ENCODE measurements around the gene POLRMT.
"Not testable (repeated sequence)": the region's sequence is repeated elsewhere in the genome, so short reads cannot be mapped to it uniquely, and the experiment has no call there.

Gene POLRMT

DNA sequence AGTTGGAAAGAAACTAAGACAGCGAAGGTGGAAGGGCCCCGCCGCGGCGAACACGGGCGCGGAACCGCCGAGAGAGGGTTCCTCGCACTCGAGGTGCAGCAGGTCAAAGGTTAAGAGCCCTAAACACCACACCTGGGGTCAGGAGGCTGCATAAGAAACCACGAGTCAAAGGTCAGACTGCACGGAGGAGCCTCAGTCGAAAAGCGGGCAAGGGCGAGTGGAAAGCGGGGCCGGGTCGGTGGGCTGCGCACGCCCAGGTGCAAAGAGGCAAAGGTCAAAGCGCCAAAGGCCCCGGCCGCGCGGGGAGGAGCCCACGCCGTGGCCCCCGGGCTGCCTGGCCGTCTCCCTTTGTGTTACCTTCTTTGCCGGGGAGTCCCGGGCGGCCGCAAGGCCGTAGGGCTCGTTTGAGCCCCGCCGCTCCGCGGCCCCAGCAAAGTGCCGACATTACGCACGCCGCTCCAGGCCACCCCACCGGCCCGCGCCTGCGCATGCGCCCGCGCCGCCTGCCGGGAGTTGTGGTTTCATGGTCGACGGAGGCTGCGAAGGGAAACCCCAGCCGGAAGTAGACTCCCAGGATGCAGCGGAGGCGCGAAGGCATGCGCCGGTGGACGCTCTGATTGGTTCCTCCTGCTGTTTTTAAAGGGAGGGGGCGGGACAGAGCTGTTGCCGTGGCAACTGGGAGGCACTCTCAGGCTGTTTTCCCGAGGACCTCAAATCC lies at the start of gene POLRMT:
Gene POLRMT, minus strand, starts transcription at position 470 of the 718 bp plus-strand sequence. Its CDS starts 25 bp downstream, at position 445.
- DNase-seq (ENCODE audit: low read depth), result peak; percentile 94

DNA sequence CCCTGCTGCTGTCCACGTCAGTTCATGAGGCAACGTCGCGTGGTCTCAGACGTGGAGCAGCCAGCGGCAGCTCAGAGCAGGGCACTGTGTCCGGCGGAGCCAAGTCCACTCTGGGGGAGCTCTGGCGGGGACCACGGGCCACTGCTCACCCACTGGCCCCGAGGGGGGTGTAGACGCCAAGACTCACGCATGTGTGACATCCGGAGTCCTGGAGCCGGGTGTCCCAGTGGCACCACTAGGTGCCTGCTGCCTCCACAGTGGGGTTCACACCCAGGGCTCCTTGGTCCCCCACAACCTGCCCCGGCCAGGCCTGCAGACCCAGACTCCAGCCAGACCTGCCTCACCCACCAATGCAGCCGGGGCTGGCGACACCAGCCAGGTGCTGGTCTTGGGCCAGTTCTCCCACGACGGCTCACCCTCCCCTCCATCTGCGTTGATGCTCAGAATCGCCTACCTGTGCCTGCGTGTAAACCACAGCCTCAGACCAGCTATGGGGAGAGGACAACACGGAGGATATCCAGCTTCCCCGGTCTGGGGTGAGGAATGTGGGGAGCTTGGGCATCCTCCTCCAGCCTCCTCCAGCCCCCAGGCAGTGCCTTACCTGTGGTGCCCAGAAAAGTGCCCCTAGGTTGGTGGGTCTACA lies 49.5 kb upstream of the POLRMT start:
- no peak for DNase-seq (ENCODE audit: low read depth)

DNA sequence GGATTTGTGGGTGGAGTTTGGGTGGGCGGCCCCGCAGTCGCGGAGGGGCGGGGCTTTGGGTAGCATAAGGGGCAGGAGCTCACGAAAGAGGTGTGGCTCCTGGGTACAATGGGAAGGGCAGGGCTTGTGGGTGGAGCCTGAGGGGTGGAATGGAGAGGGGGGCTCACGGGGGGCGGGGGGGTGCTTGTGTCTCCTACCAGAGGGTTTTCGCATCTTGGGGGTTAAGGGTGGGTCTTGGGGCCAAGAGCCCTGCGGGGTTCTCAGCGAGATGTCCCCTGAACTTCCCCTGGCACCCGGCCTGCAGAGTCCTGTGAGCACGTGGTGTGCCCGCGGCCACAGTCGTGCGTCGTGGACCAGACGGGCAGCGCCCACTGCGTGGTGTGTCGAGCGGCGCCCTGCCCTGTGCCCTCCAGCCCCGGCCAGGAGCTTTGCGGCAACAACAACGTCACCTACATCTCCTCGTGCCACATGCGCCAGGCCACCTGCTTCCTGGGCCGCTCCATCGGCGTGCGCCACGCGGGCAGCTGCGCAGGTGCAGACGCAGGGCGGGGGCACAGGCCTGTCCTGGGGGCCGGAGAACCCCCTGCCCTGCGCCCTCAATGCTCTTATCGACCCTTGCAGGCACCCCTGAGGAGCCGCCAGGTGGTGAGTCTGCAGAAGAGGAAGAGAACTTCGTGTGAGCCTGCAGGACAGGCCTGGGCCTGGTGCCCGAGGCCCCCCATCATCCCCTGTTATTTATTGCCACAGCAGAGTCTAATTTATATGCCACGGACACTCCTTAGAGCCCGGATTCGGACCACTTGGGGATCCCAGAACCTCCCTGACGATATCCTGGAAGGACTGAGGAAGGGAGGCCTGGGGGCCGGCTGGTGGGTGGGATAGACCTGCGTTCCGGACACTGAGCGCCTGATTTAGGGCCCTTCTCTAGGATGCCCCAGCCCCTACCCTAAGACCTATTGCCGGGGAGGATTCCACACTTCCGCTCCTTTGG lies 48.0 kb upstream of the POLRMT start:
- DNase-seq (ENCODE audit: low read depth), result peak; percentile 77

DNA sequence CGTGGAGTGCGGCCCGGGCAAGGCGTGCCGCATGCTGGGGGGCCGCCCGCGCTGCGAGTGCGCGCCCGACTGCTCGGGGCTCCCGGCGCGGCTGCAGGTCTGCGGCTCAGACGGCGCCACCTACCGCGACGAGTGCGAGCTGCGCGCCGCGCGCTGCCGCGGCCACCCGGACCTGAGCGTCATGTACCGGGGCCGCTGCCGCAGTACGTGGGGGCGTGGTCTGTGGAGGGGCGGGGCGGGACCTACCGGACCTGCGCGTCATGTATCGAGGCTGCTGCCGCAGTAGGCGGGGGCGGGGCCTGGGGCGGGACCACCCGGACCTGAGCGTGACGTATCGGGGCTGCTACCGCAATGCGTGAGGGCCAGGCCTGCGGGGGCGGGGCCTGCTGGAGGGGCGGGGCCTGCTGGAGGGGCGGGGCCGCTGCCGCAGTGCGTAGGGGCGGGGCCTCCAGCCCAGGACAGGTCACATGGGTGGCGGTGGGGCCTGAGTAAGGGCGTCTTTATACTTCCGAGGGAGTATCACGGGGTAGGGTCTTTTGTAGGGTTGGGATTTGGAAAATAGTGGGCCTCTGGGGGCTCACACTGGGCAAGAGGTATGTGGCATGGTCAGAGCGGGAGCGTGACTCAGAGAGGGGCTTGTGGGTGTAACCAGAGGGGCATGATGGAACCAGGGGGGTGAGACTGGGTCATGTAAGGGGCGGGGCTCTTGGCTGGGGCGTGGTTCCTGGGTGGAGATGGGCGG lies 47.1 kb upstream of the POLRMT start:
- DNase-seq (ENCODE audit: low read depth), result peak; percentile 99

DNA sequence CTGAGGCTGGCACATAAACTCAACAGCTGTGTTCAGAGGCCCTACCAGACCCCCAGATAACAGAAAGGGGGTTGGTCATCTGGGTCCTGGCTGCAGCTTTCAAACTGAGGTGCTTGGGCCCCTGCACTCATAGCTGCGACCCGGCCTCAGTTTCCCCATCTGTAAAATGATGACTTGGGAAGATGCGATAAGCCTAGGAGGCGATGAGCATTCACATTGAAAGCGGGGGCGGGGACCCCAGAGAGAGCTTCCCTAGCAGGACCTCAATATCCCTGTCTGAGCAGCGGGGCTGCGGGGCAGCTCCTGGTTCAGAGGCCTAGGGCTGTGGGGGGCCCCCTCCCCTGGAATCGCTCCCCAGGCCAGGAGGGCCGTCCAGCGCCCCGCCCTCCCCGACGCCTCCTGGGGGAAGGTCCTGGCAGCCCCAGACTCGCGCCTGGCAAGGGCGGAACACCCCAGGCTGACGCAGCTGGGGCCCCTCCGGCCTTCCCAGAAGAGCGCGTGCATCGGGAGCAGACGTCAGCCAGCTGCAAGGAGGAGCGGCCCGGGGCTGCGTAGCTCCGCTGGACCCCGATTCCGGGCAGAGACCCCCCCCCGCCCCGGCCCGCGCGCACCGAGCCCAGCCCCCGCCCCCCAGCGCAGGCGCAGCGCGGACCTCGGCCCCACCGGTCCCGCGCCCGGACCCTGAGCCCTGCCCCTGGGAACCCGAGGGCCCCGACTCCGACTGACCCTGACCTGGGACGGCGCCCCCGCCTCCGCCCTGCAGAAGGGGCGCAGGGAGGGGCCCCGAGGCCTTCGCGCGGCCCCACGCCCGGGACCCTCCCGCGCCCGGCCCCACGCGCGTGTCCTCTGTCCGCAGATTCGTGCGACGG lies 46.3 kb upstream of the POLRMT start:
- DNase-seq (ENCODE audit: low read depth), result no peak

DNA sequence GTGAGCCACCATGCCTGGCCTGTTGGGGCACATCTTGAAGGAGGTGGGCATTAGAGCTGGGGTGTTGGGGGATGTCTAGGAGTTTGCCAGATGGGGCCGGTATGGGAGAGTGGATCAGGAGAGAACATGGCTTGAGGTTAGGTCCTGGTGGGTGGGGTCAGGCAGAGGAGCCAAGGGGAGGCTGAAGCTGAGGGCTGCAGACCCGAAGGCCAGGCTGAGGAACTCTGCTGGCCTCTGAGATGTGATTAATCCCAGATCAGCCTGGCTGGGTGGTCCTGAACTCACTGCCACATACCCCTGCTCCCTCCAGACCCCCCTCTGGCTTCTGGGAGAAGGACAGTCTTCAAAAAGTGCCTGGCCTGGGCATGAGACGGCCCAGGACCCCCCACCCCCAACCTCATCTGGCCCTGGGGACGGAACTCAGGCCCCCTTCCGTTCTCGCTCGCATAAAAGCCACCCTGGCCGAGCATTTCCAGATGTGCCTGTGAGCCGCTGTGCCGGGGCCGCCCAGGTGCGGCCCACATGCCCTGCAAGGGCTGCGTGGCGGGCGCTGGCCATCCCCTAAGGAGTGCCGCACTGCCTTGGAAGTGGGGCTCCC lies 45.6 kb upstream of the POLRMT start:
- DNase-seq (ENCODE audit: low read depth), result no peak

DNA sequence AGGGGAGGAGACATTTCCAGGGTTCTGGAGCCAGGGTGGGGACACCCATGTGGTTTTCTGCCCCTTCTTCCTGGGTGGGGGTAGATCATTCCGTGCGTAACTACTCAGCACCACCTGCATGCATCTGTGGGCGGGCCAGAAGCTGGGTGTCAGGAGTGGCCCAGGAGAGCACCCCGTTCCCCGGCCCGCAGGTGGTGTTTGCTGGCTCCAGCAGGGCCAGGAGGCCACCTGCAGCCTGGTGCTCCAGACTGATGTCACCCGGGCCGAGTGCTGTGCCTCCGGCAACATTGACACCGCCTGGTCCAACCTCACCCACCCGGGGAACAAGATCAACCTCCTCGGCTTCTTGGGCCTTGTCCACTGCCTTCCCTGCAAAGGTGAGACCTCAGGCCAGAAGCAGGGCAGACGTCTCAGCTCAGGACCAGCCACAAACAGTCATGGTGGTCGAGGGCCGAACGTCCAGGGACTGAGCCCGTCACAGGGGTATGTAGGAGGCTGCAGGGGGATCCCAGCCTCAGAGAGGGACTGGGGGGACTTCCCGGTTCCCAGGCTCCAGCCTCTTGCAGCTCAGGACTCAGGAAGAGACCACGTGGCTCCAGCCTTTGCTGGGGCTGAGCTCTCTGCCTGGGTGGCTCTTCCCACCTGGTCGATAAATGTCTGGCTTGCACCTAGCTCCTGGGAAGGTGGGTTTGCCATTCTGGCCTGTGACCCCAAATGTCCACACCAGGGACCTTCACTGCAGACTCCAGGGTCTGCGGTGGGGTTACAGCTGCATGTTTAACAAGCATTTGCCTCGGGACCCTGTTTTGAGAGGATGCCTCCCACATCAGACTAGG lies 44.5 kb upstream of the POLRMT start:
- no peak for DNase-seq (ENCODE audit: low read depth)

DNA sequence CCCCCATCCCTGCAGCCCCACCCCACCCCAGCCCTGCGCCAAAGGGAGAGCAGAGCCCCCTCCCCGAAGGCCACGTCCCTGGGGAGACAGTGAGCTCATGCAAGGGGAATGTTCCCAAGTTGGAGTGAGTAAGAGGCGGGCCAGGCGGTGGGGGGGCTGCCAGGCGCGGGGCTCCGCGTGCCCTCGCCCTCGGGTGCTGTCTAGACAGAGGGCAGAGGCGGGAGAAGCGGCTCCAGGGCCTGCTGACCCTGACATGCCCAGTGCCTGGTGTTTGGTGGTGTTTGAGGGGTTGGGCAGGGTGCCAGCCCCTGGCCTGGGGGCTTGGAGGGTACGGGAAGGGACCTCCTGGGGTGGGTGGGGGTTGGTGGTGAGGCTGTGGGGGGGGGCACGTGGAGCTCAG lies 43.9 kb upstream of the POLRMT start:
- DNase-seq (ENCODE audit: low read depth), result no peak

DNA sequence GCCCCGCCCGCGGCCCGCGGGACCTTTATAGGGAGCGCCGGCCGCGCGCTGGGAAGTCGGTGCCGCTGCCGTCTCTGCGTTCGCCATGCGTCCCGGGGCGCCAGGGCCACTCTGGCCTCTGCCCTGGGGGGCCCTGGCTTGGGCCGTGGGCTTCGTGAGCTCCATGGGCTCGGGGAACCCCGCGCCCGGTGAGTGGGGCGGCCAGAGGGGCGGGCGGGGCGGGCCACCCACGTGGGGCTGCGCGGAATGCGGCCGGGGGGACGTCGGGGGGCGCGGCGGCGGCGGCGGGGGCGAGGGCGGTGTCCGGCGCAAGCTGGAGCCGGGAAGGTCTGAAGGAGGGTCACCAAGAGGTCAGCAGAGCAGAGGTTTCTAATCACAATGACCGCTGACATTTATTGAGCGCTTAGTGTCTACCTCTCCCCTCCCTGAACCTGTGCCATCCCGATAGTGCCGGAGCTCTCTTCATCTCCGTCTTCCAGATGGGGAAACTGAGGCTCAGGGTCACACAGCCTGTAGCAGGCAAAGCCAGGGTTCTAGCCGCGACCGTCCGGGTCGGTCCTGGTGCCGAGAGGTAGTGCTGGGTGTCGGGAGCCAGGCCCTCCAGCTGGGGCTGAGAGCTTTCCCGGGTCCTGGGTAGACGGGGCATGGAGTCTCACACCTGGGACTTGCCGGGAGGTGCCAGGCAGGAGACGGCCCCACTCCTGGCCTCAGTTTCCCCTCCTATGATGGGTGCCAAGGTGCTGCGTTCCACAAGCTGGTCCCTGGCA lies 43.2 kb upstream of the POLRMT start, which contains the start of gene FSTL3:
Gene FSTL3, plus strand, starts transcription at position 54 of the 767 bp plus-strand sequence. Its CDS starts 32 bp downstream, at position 86.
- no peak for DNase-seq (ENCODE audit: low read depth)

DNA sequence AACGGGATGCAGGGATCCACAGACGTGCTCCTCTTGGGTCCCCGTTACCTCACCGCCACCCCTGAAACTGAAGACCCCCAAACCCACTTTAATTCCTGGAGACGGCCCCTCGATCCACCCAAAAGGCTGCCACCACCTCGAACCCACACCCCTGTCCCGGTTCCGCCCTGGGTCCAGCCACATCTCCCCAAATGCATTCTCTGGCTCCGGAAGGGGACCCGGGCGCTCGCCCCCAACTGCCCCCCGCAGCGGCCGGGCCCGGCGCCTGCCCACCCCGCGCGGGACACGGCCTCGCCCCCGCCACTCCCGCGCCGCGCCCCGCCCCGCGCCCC lies 42.6 kb upstream of the POLRMT start:
- DNase-seq (ENCODE audit: low read depth), result no peak

DNA sequence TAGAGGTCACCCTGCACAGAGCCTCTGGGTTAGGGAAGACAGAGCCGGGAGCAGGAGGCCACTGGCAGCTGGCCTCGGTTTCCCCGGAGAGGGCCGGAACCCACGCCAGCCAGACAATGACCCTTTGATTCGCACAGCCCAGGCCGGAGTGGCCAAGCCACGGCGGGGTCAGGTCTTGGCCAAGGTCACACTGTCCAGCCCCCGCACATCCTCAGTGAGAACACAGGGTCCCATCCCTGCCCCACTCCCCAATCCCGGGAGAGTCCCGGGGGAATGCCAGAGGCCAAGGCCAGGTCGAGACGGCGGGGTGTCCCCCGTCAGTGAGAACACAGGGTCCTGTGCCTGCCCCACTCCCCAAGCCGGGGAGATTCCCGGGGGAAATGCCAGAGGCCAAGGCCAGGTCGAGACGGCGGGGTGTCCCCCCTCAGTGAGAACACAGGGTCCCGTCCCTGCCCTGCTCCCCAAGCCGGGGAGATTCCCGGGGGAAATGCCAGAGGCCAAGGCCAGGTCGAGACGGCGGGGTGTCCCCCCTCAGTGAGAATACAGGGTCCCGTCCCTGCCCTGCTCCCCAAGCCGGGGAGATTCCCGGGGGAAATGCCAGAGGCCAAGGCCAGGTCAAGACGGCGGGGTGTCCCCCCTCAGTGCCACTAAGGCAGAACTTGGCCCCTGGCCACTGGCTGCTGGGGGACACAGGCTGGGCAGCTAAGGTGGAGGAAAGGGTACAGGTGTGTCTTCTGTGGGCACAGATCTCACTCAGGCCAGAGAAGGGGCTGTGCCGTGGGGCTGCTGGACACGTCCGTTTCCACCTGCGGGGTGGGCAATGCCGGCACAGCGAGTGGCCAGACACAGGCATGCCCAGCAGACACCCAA lies 41.2 kb upstream of the POLRMT start:
- DNase-seq (ENCODE audit: low read depth), result no peak

DNA sequence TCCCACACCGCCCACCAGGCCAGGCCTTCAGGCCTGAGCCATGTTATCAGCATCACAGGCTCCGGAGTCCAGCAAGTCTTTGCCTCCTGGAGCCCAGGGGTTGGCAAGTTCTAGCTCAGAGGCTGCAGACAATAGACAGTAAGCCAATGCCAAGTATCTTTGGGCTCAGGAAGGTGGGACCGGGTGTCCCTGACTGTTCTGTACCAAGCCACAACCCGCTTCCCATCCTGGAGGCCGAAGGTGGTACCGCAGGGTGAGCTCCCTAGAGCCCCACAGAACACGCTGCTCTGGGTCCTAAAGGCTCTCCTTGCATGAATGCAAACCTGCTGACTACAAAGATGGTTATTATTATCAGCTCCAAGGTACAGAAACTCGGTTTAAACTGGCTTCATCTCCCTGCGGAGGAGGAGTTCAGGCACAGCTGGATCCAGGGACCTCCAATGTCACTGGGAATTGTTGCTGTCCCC lies 37.3 kb upstream of the POLRMT start:
- no peak for DNase-seq (ENCODE audit: low read depth)

DNA sequence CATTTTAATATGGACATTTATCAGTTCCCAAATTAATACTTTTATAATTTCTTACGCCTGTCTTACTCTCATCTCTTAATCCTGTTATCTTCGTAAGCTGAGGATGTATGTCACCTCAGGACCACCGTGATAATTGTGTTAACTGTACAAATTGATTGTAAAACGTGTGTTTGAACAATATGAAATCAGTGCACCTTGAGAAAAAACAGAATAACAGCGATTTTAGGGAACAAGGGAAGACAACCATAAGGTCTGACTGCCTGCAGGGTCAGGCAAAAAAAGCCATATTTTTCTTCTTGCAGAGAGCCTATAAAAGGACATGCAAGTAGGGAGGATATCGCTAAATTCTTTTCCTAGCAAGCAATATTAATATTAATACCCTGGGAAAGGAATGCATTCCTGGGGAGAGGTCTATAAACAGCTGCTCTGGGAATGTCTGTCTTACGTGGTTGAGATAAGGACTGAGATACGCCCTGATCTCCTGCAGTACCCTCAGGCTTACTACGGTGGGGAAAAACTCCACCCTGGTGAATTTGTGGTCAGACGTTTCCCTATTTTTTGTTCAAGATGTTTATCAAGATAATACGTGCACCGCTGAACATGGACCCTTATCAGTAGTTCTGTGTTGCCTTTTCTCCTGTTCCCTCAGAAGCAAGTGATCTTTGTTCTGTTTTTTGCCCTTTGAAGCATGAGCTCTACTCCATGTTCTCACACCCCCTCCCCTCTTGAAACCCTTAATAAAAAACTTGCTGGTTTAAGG lies 35.5 kb upstream of the POLRMT start:
- DNase-seq (ENCODE audit: low read depth), result not testable (repeated sequence)

DNA sequence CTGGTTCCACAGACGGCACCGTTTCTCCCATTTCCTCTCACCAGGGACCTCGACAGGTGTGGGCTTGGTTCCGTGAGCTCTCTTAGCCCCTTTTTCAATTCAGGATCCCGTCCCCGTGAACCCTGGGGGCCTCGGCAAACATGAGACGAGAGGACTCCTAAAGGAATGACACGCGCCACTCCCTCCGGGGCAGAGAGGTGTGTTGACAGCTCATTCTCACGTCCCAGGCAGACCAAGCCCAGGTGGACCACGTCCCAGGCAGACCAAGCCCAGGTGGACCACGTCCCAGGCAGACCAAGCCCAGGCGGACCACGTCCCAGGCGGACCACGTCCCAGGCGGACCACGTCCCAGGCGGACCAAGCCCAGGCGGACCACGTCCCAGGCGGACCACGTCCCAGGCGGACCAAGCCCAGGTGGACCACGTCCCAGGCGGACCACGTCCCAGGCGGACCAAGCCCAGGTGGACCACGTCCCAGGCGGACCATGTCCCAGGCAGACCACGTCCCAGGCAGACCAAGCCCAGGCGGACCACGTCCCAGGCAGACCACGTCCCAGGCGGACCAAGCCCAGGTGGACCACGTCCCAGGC lies 33.7 kb upstream of the POLRMT start:
- not testable (repeated sequence) for DNase-seq (ENCODE audit: low read depth)

DNA sequence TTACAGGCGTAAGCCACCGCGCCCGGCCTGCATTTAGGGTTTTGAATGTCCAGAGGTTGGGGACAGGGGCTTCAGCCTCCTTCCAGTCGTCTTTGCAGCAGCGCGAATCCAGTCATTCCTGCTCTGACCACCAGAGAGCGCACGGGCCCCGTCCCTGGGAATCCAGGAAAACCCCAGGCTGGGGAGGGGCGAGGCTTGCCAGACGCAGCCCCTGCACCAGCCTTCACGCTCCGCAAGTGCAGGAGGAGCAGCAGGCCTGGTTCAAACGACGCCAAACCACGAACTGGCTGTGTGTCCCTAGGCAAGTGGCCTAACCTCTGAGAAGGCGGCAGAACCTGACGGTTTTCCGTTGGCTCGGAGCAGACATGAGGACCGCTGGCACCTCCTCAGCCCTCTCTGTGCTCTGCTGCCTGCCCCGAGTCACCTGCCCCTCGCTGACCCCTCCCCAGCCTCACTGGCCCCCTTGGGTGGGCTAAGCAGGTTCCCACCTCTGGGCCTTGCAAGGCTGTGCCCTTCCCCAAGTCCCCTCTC lies 31.6 kb upstream of the POLRMT start:
- DNase-seq (ENCODE audit: low read depth), result peak; percentile 59

DNA sequence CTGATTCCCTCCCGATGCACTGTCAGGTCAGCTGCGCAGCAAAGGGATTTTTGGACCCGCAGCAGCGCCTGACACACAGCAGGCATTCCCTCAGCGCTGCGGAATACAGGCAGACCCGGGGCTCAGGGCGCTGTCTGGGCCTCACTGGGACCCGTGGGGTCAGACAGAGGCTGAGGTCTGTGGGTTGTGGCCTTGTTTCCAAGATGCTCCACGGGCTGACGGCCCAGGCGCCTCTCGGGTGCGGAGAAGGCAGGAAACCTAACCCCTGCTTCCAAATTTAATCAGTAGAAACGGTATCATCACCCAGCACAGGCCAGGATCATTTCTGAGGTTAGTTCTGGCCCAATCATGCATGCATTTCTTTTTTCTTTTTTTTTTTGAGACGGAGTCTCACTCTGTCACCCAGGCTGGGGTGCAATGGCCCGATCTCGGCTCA lies 30.4 kb upstream of the POLRMT start:
- DNase-seq (ENCODE audit: low read depth), result no peak

Measured in activated T-helper 1 cell treated with Interleukin-2 at 50 U/mL for 16 hours (primary cell).